Right lobe of liver (tissue), 4 donors: Measurements from ENCODE around the gene RBM38.

Experiments
- CTCF ChIP-seq, 4 donors: fragments of 200-600 bp in 3 of 4; fragments of 450-650 bp in 1 of 4; IDR thresholded peaks; one replicate each; pipeline versions ENCODE4 v1.5.1 to v1.8.0; 2016 to 2022; ENCODE audit warnings: antibody characterized with exemption in 4 of 4, mild to moderate bottlenecking in 2 of 4
- POLR2A ChIP-seq: fragments of 450-650 bp; IDR thresholded peaks from one replicate; pipeline ENCODE4 v1.6.1; 2017; ENCODE audit warnings: antibody characterized with exemption, mild to moderate bottlenecking
- donor health status: DM: no; HTN: no; CAD: no.
- donor health status: DM: no; HTN: no; CAD: no.
- donor health status: DM: no; HTN: yes; CAD: no.

- TF ChIP-seq CTCF (IDR thresholded peaks at IDR 0.05) (no peak), POLR2A (no peak)
These were observed 26.0 kb downstream of the RBM38 start for GRCh38 chr20:57417051-57417689.
